Right renal cortex interstitium (tissue), 3 donors: ENCODE data around the gene TSC22D2. TPM values are rescaled to one million over a fixed set of nuclear protein-coding genes. Genes with fewer than 3 reads are reported as not detected.
"Not testable (repeated sequence)": the region's sequence is repeated elsewhere in the genome, so short reads cannot be mapped to it uniquely, and the experiment has no call there.

Source experiments
- DNase-seq, 3 donors: peaks; one replicate each; pipeline ENCODE4 v3.0.0-alpha.2; 2013; ENCODE audit warnings: low read depth in 3 of 3, low spot score in 2 of 3
- polyA plus RNA-seq, 3 donors: library from polyadenylated mRNA; unstranded; fragments of 120-200 nt; gene quantifications; one replicate each; pipeline ENCODE4 v1.2.1, GENCODE V29; 2013; ENCODE audit not compliant: insufficient read length in 3 of 3

TSC22D2 gene
- polyA plus RNA-seq, 3 donors, result 58.1 to 65.5 (median 60.4) TPM

DNA sequence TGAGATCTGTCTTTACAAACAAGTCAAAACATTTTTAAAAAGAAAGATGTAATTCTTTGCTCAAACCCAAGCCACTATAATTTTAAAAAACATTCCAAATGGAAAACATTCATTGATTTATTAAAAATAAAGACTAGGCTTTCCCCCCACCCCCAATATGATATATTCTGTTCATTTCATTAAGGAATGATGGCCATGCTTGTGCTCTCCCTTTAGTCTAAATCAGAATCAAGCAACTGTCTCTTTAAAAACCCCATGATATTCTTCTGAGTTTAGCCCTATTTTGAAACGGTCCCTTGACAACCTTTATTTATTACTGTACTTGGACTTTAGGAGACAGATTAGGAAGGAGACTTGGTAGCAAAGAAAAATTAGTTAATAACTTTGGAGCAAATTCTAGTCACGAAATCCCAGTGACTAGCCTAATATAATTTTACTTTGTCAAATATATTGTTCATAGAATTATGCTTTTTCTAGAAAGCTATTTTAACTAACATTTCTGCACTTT is 38.4 kb downstream of the TSC22D2 start:
- no peak for DNase-seq

DNA sequence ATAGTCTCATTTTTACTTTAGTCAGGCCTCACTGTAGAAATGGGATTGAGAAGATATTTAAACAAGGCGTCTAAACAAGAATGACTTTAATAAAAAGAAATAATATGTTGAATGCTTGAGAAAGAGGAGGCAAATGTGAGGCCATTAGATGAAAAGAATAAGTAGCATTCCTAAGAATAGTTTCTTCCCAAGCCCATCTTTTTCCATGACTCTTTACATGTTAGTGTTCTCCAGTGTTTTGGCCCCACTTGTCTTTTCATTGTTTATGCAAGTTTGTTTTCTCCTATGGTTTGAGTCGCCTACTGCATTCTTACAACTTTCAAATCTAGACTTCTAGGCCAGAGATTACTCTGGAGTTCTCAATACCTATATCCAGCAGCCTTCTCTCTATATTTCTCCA is 39.0 kb downstream of the TSC22D2 start:
- no peak for DNase-seq

DNA sequence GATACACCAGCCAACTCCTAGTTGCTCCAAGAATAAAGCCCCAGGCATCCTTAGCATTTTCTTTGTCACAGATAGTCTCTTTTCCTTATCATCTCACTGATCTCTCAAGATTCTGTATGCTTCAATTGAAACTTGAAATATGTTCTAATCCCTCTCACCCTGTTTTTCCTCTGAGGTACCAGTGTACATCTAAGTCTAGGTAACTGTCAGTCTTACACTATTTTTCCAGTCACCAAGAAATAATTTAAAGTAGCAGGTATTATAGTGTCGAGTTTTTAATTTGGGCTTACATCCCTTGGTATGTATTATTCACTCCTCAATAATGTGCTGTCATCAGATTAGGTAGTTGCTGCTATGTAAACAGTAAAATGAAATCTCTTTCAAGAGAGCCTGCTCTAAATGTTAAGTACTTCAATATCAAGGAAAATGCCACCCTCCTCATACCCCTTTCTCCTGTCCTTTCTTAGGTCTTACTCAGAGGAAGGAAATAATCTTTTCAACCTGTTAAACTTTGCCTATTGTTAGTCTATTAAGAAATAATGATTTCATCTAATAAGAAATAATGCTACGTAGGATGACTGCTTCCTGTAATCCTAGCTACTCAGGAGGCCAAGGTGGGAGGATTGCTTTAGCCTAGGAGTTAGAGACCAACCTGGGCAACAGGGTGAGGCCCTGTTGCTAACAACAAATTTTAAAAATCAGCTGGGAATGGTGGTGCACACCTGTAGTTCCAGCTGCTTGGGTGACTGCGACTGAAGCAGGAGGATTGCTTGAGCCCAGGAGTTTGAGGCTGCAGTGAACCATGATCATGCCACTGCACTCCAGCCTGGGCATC is 39.8 kb downstream of the TSC22D2 start:
- DNase-seq, result no peak

DNA sequence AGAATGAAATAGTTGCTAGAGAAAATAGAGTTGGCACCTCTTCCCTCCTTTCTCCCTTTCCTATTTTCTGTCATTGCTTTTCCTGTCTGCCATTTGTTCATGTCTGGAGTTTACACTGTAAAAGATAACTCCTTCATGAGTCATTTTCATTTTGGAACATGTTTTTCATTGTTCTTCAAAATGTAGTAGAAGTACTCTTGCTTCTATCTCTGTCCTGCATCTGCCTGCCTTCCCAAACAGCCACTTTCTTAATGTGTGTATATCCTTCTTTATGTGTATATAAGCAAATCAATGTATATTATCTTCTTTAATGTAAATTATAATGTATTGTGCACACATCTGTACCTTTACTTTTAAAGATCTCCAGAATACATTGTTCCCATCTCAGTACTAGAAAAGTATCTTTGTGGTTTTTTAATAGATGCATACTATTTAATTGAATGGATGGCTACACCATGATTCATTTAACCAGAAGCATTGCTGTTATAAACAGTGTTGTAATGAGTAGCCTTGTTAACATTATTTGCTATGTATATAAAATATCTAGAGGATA is 41.1 kb downstream of the TSC22D2 start:
- DNase-seq, result no peak

DNA sequence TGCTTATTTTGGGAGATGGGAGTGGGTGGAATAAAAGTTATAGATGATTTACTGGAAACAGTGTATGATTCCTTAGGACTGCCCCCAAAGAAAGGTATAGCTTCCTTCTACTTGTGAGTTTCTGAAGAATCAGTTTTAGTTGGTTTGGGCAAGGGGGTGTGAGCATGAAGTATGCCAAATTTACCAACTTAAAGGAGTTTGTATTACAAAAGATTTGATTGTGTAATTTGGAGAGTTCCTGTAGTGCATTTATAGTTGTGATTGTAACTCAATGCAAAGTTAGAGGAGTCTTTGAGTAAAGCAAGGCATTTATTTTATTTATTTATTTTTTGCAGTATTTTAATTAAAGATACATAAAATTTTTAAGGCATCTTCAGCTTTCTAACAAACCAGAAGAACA is 42.8 kb downstream of the TSC22D2 start:
- no peak for DNase-seq

DNA sequence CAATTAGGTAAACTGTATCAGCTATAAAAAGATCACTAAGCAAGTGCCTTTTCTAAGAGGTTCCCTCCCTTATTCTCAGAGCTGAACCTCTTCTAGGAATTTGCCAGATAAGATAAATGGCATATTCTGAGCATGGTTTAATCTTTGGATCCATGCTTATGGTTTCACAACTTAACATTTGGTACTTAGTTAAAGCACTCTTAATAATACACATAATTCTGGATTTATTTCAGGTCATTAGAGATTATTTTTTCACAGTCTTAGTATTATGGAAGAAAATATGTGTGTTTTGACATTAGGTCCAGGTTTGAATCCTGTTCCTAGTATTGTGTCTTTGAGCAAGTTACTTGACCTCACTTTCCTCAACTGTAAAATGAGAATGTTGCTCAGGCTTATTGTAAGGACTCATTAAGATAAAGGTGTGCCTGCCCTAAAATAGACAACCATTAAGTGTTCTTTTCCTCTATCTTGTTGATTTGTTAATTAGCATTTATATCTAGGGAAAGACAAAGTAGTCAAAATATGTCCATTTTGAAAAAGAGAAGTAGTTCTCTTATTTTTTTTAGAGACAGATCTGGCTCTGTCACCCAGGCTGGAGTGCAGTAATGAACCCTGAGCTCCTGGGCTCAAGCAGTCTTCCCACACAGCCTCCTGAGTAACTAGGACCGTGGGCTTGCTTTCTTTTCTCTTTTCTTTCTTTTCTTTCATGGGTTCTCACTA is 43.4 kb downstream of the TSC22D2 start:
- no peak for DNase-seq

DNA sequence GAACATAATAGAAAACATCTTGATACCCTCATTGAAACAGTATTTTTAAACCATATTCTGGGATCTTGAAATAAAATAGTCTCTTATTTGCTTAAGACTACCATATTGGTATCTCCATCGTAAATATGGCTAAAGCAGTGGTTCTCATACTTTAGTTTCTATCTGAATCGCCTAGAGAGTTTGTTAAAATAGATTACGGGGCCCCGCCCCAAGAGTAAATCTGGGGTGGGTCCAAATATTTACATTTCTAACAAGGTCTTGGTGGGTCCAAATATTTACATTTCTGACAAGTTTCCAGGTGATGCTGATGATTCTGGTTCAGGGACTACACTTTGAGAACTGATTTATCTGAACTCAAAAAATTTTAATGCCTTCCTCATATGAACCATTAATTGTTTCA is 45.3 kb downstream of the TSC22D2 start:
- DNase-seq, result no peak

DNA sequence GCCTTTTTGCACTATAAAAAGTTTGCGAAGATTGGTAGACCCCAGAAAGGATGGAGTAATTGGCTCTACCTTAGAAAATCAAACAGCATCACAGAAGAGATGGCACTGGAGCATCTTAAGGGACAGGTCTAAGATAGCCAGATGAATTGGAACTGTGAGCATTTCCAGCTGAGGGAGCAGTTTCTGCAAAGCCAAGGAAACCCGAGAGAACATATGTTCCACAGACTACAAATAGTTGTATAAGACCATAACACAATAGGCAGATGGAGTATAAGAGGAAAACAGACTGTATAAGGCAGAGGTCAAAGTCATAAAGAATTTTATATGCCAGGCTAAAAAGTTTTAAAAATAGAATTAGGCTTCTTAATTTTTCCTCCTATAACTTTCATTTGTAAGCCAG is 46.0 kb downstream of the TSC22D2 start:
- no peak for DNase-seq

DNA sequence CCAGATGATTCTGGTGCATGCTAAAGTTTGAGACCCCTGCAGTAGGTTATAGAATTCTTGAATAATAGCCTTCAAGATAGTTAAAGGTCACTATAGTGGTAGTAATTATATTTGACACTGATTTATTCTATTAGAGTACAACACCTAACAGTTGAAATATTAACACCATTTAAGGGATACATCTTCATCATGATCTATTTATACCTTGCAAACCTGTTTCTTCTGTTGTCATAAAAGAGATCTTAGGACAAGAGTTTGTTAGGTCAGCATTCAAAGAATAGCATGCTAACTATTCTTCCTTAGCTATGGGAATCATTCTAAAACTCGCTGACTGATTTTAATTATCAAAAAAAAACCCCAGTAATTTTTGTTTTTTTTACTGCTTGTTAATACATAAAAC is 46.5 kb downstream of the TSC22D2 start:
- DNase-seq, result no peak

DNA sequence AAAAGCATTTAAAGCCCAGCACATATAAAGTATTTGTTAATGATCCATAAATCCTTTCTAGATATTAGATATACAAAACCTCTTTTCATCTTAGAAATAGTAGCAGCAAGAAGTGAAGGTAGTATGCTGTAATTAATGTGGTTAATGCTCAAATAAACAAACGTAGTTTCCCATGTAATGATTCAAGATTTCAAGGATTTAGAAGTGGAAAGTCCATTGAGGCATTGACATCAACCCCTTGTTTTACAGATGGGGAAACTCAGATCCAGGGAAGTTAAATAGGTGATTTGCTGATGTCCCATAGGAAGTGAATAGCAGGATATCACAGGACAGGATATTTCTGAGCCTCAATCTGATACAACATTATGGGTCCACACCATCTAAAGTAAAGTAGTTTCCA is 47.2 kb downstream of the TSC22D2 start:
- DNase-seq, result no peak

DNA sequence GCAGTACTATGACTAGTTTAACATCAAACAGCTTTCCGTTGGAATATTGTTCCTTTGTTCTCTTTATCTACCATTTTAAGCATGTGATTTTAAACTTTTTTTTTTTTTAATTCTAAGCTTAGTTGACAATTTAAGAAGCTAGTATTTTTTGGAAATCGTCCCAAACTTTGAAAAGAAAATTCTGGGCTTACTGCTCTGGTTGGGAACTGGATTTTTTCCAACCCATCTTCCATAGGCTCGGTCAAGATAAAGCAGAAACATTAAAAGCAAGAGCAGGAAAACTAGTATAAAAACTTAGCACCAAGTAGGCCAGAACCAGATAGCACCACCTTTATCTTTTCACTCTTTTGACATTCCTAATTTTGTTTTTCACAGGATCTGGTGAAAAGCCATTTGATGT is 49.9 kb downstream of the TSC22D2 start:
- no peak for DNase-seq

DNA sequence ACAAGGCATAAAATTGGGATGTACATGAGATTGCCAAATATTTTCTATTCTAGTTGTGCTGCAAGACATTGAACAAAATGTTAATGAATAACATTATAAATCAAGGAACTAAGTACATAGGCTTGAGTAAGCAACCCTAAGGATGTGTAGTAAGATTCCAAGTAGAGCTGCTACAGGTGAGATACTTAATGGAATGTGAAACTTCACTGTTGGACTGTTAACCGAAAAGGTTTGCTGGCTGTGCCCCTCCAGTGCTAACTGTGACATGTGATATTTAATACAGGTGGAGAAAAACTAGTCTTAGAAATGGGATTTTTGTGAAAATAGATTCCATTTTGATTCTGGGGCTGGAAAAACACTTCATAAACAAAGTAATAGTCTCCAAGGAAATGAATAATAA is 52.4 kb downstream of the TSC22D2 start:
- DNase-seq, result no peak

DNA sequence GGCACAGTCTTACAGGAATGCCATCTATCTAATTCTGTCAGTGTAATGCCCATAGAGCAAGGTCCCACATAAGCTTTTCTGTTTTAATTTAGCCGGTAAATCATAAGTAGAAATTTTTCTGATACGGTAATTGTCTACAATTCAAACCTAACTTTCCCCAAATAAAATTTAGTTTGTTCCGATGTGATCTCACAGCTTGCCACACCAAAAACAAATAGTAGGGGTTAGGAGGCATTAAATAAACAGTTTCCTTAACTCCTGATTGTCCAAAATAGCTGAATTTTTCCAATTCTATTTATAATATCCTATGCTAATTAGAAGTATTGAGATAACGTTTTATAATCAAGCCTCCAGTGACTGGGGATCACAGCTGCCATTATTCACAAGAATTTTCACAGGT is 53.3 kb downstream of the TSC22D2 start:
- no peak for DNase-seq

DNA sequence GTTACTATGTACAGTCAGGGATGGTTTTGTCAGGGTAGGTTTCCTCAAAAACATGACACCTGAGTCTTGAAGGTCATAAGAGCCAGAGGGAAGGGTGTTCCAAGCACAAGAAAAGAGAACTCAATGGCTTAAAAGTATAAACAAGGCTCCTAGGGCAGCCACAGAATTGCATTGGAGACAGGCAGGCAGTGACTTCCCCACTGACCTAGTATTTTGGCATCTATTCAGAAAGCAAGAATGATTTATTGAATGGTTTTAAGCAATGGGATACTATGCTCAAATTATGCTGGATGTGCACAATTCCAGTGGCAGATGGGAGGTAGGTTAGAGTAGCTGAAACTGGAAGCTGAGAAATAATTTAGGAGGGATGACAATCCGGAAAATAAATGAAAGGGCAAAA is 54.0 kb downstream of the TSC22D2 start:
- DNase-seq, result no peak

DNA sequence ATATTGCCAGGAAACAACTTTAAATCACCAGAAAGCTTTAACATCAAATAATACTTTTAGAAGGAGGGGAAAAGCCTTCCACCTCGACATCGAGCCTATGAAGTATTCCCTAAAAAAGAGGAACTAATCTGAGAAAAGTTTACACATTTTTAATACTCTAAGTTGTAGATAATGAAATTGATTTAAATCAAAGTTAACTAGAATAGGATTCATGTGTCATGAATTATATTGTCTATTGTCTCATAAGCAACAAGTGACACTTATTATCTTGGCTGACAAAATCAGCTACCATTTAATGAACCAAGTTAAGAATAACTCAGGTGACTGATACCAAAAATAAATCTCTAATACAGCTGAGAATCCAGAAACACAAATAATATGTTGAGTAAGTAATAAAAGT is 56.6 kb downstream of the TSC22D2 start:
- DNase-seq, result no peak

DNA sequence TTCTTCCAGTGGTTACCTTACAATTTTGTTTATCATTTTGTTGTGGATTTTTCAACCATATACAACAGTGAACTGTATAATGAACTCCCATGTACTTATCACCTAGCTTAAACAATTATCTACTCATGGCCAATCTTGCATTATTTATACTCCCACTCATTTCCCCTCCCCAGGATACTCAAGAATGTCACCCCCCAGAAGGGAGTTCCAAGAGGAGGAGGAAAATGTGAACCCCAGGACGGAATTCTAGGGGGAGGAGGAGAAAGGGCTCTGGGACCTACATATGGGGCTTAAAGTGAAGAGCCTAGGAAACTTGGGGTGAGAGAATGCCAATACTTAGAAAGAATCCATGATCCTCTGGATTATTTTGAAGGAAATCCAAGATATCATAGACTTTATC is 59.3 kb downstream of the TSC22D2 start:
- no peak for DNase-seq

DNA sequence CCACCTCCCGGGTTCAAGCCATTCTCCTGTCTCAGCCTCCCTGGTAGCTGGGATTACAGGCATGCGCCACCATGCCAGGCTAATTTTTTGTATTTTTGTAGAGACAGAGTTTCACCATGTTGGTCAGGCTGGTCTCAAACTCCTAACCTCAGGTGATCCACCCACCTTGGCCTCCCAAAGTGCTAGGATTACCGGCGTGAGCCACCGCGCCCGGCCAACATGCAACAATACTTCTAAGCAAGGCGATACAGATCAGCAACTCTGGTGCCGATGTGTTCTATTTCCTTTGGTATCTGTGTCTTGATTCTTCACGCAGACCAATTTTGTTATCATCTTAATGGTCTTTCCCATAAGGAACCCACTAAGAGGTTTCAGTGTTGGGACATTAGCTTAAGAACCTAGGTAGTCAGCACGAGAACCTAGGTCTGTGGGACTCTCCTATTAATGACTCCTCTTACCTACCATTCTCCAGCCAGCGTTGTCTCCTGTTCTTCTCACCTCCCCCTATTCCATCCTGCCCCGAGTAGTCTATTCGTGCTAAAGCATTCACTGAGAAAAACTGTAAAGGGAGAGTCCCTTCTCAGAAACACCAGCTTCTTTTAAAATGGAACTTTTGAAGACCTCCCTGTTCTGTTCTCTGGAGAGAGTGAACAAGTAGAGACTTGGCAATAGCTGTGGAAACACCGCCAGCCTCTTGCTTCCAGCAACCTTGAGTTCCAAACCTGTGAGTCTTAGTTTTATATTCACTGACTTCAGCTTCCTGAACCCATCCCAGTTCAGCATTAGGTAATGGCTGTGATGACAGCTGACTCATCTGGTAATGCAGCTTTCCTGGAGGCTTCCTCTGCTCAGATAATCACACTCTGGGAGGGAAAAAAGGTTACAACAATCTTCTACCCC is 61.2 kb downstream of the TSC22D2 start:
- no peak for DNase-seq

DNA sequence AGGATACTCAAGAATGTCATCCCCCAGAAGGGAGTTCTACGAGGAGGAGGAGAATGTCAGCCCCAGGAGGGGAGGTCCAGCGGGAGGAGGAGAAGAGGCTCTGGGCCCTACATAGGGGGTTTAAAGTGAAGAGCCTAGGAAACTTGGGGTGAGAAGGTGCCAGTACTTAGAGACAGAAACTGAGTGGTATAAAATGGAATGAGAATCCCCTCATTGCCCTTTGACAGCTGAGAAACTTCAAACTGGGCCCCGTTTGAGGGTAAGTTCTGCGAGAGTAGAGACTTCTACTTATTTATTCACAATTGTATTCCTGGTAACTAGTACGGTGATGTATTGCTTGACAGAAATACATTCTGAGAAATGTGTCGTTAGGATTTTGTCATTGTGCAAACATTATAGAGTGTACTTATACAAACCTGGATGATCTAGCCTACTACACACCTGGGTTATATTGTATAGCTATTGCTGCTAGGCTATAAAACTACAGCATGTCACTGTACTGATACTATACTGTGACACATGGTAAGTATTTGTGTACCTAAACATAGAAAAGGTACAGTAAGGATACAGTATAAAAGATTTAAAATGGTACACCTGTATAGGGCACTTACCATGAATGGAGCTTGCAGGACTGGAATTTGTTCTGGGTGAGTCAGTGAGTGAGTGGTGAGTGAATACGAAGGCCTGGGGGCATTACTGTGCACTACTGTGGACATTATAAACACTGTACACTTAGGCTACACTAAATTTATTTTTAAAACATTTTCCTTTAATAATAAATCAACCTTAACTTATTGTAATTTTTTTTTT is 62.0 kb downstream of the TSC22D2 start:
- DNase-seq, result no peak

DNA sequence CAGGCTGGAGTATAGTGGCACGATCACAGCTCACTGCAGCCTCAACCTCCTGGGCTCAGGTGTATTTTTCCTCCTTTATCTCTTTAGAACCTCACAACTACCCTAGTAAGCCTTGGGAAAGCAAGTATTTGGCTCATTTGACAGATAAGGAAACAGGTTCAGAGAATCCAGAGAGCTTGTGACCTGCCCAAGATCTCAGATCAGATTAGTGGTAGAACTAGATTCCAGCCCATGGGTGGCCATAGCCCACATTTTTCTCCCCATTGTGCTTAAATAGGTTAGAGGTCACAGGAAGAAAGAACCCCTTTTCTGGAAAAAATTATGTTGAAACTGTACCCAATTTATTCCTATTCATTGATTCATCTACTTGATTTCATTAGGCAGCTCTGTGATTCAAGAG is 64.3 kb downstream of the TSC22D2 start:
- no peak for DNase-seq

DNA sequence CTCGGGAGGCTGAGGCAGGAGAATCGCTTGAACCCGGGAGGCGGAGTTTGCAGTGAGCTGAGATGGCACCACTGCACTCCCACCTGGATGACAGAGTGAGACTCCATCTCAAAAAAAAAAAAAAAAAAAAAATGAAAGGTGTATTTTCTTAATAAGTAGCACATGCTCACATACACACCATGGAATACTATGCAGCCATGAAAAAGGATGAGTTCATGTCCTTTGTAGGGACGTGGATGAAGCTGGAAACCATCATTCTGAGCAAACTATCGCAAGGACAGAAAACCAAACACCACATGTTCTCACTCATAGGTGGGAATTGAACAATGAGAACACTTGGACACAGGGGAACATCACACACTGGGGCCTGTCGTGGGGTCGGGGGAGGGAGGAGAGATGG is 65.1 kb downstream of the TSC22D2 start:
- DNase-seq, result not testable (repeated sequence)
